H1 (cell line): ENCODE measurements around the gene MYL9. TPM values are rescaled to one million over a fixed set of nuclear protein-coding genes. Genes with fewer than 3 reads are reported as not detected.

Experiments used
- CTCF ChIA-PET: fragments of 300-600 bp; sonication (Branson Sonifier 250); formaldehyde crosslinking; loops from one replicate; lab custom pipeline; 2021; ENCODE audit not compliant: partially characterized antibody; lab: Charles Lee
- POLR2A ChIA-PET: fragments of 300-600 bp; sonication (Branson Sonifier 250); formaldehyde crosslinking; loops from one replicate; lab custom pipeline; 2021; ENCODE audit warnings: inconsistent platforms; ENCODE audit not compliant: partially characterized antibody; lab: Charles Lee
- DNase-seq, 2 experiments: peaks; one replicate each; pipeline versions ENCODE4 v3.0.0 to v3.0.0-alpha.2; 2010 to 2022; ENCODE audit warnings: low spot score in 2 of 2, low read depth in 1 of 2, mixed read lengths in 1 of 2
- FAIRE-seq: peaks from 2 replicates; lab custom pipeline; 2011; peaks lifted over from hg19 to GRCh38; lab: Jason Lieb, UNC
- H2AFZ ChIP-seq: 2 replicates; pipeline ENCODE4 v1.8.1; 2012; ENCODE audit warnings: low read length, inconsistent platforms
- H2AK5ac ChIP-seq: 2 replicates; pipeline ENCODE4 v1.6.1; 2013; ENCODE audit warnings: low read depth, low read length
- H2BK120ac ChIP-seq: replicated peaks from 2 replicates; pipeline ENCODE3; 2013; ENCODE audit warnings: low read depth, low read length, inconsistent platforms
- H2BK12ac ChIP-seq: 2 replicates; pipeline ENCODE4 v1.6.1; 2013; ENCODE audit warnings: low read depth, low read length
- H2BK15ac ChIP-seq: 2 replicates; pipeline ENCODE4 v1.6.1; 2013; ENCODE audit warnings: low read length
- H2BK20ac ChIP-seq: 2 replicates; pipeline ENCODE4 v1.6.1; 2013; ENCODE audit warnings: low read length
- H2BK5ac ChIP-seq: 2 replicates; pipeline ENCODE4 v1.6.1; 2013; ENCODE audit warnings: low read depth, low read length
- H3K14ac ChIP-seq: 2 replicates; pipeline ENCODE4 v1.6.1; 2013; ENCODE audit warnings: inconsistent platforms; ENCODE audit not compliant: insufficient read length
- H3K18ac ChIP-seq: 2 replicates; pipeline ENCODE4 v1.6.1; 2013; ENCODE audit warnings: low read length; ENCODE audit errors: extremely low read depth
- H3K23ac ChIP-seq: 2 replicates; pipeline ENCODE4 v1.6.1; 2013; ENCODE audit warnings: inconsistent platforms; ENCODE audit not compliant: insufficient read length
- H3K23me2 ChIP-seq: 2 replicates; pipeline ENCODE4 v1.6.1; 2013; ENCODE audit warnings: low read depth, low read length
- H3K27ac ChIP-seq: 2 replicates; pipeline ENCODE4 v1.6.1; 2011; ENCODE audit warnings: low read depth, low read length, inconsistent platforms
- H3K27me3 ChIP-seq, 4 experiments: replicated peaks in 1 of 4; 1 replicate in 1 of 4; 2 replicates in 3 of 4; pipeline versions ENCODE4 v1.6.1 to v1.8.1; 2011 to 2013; ENCODE audit warnings: low read length in 3 of 4, mild to moderate bottlenecking in 3 of 4, inconsistent platforms in 2 of 4, mixed read lengths in 2 of 4, moderate library complexity in 1 of 4; ENCODE audit not compliant: control insufficient read depth in 3 of 4, insufficient read depth in 3 of 4; ENCODE audit errors: extremely low read depth in 1 of 4
- H3K36me3 ChIP-seq, 4 experiments: 2 replicates each; pipeline versions ENCODE4 v1.6.1 to v1.8.1; 2011 to 2013; ENCODE audit warnings: mild to moderate bottlenecking in 4 of 4, low read length in 3 of 4, moderate library complexity in 2 of 4, control low read depth in 1 of 4, inconsistent platforms in 1 of 4; ENCODE audit not compliant: insufficient read depth in 4 of 4, control insufficient read depth in 2 of 4
- H3K4ac ChIP-seq: replicated peaks from 2 replicates; pipeline ENCODE3; 2013; ENCODE audit warnings: low read length, low read depth, mixed read lengths, inconsistent platforms; ENCODE audit not compliant: insufficient read length
- H3K4me1 ChIP-seq, 4 experiments: replicated peaks in 1 of 4; 1 replicate in 1 of 4; 2 replicates in 3 of 4; pipeline versions ENCODE4 v1.6.1 to v1.8.1; 2011 to 2013; ENCODE audit warnings: low read length in 3 of 4, inconsistent platforms in 2 of 4, mixed read lengths in 1 of 4; ENCODE audit not compliant: insufficient read depth in 4 of 4, control insufficient read depth in 3 of 4
- H3K4me2 ChIP-seq, 2 experiments: 2 replicates each; pipeline versions ENCODE4 v1.6.1 to v1.8.1; 2011 to 2013; ENCODE audit warnings: low read depth in 2 of 2, low read length in 2 of 2, control low read depth in 1 of 2, inconsistent platforms in 1 of 2, mild to moderate bottlenecking in 1 of 2; ENCODE audit not compliant: insufficient read depth in 1 of 2
- H3K4me3 ChIP-seq, 4 experiments: fragments of 200-600, 300-600 bp in 1 of 4; sonication (generic), shearing (Covaris generic), sonication (Bioruptor Twin) in 1 of 4; 2 replicates each; pipeline versions ENCODE4 v1.5.1 to v1.8.1; 2011 to 2016; ENCODE audit warnings: low read length in 4 of 4, low read depth in 3 of 4, control low read depth in 2 of 4, inconsistent platforms in 2 of 4, mild to moderate bottlenecking in 2 of 4, mixed read lengths in 1 of 4, moderate library complexity in 1 of 4; ENCODE audit not compliant: insufficient read depth in 2 of 4; ENCODE audit errors: extremely low read depth in 1 of 4
- H3K56ac ChIP-seq: replicated peaks from 2 replicates; pipeline ENCODE3; 2013; ENCODE audit warnings: low read depth, mild to moderate bottlenecking, mixed read lengths, low read length, inconsistent platforms; ENCODE audit not compliant: insufficient read length
- H3K79me1 ChIP-seq: 2 replicates; pipeline ENCODE4 v1.6.1; 2013; ENCODE audit warnings: low read depth, low read length, control low read depth
- H3K79me2 ChIP-seq, 2 experiments: 2 replicates each; pipeline versions ENCODE4 v1.6.1 to v1.8.1; 2012 to 2013; ENCODE audit warnings: low read length in 2 of 2, mild to moderate bottlenecking in 2 of 2, inconsistent platforms in 1 of 2; ENCODE audit not compliant: insufficient read depth in 2 of 2, control insufficient read depth in 1 of 2
- H3K9ac ChIP-seq, 4 experiments: replicated peaks in 1 of 4; 1 replicate in 1 of 4; 2 replicates in 3 of 4; pipeline versions ENCODE4 v1.6.1 to v1.8.1; 2011 to 2013; ENCODE audit warnings: low read depth in 3 of 4, low read length in 3 of 4, control low read depth in 2 of 4, mild to moderate bottlenecking in 2 of 4, moderate library complexity in 2 of 4, inconsistent platforms in 1 of 4; ENCODE audit errors: extremely low read depth in 1 of 4
- H3K9me3 ChIP-seq, 2 experiments: 2 replicates each; pipeline versions ENCODE4 v1.6.1 to v1.8.1; 2012 to 2013; ENCODE audit warnings: mild to moderate bottlenecking in 2 of 2, moderate library complexity in 2 of 2, control low read depth in 1 of 2, inconsistent platforms in 1 of 2, low read depth in 1 of 2, low read length in 1 of 2, mixed read lengths in 1 of 2; ENCODE audit not compliant: insufficient read depth in 2 of 2
- H4K20me1 ChIP-seq, 2 experiments: replicated peaks in 1 of 2; 2 replicates each; pipeline versions ENCODE3 to v1.8.1; 2011 to 2013; ENCODE audit warnings: inconsistent platforms in 2 of 2, low read length in 2 of 2, mild to moderate bottlenecking in 1 of 2; ENCODE audit not compliant: insufficient read depth in 2 of 2, control insufficient read depth in 1 of 2
- H4K5ac ChIP-seq: 2 replicates; pipeline ENCODE4 v1.6.1; 2013; ENCODE audit warnings: low read length, low read depth, mixed read lengths, inconsistent platforms; ENCODE audit not compliant: insufficient read length
- H4K8ac ChIP-seq: 2 replicates; pipeline ENCODE4 v1.8.0; 2013; ENCODE audit warnings: mild to moderate bottlenecking, moderate library complexity, low read length, inconsistent platforms; ENCODE audit not compliant: insufficient read depth; ENCODE audit errors: extremely low read depth
- H4K91ac ChIP-seq: replicated peaks from 2 replicates; pipeline ENCODE3; 2013; ENCODE audit warnings: low read length, mixed read lengths, inconsistent platforms; ENCODE audit not compliant: insufficient read length
- CREB1 ChIP-seq: IDR thresholded peaks from 2 replicates; pipeline ENCODE4 v1.6.1; 2012; ENCODE audit warnings: inconsistent platforms
- POLR2A ChIP-seq, 2 experiments: IDR thresholded peaks; 1 replicate in 1 of 2; 2 replicates in 1 of 2; pipeline ENCODE4 v1.6.1; 2011; ENCODE audit warnings: low read depth in 2 of 2, low read length in 2 of 2, mild to moderate bottlenecking in 2 of 2; ENCODE audit errors: control extremely low read depth in 1 of 2
- SIN3A ChIP-seq, 2 experiments: IDR thresholded peaks in 1 of 2; conservative IDR thresholded peaks in 1 of 2; 2 replicates each; pipeline ENCODE4 v1.6.1; 2011 to 2012; ENCODE audit warnings: low read length in 2 of 2, improper control_type of control experiment in 1 of 2, low read depth in 1 of 2, mild to moderate bottlenecking in 1 of 2
- WGBS, 2 experiments: shearing (Covaris generic) in 1 of 2; methylation state at CpG; one replicate each; pipeline versions ENCODE4 v1.1.6 to v1.1.7; 2013 to 2015; ENCODE audit warnings: low lambda C conversion rate in 2 of 2, mixed read lengths in 2 of 2, inconsistent platforms in 1 of 2, low coverage in 1 of 2, missing lambda C conversion rate in 1 of 2; ENCODE audit not compliant: insufficient replicate concordance in 2 of 2, insufficient coverage in 1 of 2, insufficient read length in 1 of 2; ENCODE audit errors: extremely low coverage in 1 of 2, missing lambda C conversion rate in 1 of 2; 5-methylcytosine and 5-hydroxymethylcytosine counted together
- polyA plus RNA-seq, 7 experiments: library from polyadenylated mRNA; depleted of rRNA in 3 of 7; stranded (reverse) in 5 of 7; unstranded in 2 of 7; fragments of >200 nt in 5 of 7; fragments of 200-250 nt in 2 of 7; gene quantifications; 1 replicate in 5 of 7; 2 replicates in 1 of 7; 4 replicates in 1 of 7; pipeline versions ENCODE4 v1.2.1 to v1.2.3, GENCODE V29; 2011 to 2013; ENCODE audit warnings: missing spikeins in 2 of 7, mixed read lengths in 2 of 7
- total RNA-seq: library from RNA; stranded (reverse); fragmentation: NEBNext Ultra II Directional; extraction: Animal tissue kit (Norgen Biotek cat#: 25700); gene quantifications from 2 replicates; pipeline ENCODE4 v1.2.1, GENCODE V29; 2021

Gene MYL9
- total and polyA plus RNA-seq, 2 of the 8 experiments (the other 6 are each of a cell fraction or from before 2014, with no cell fraction given), result 26.8 to 193 TPM

DNA sequence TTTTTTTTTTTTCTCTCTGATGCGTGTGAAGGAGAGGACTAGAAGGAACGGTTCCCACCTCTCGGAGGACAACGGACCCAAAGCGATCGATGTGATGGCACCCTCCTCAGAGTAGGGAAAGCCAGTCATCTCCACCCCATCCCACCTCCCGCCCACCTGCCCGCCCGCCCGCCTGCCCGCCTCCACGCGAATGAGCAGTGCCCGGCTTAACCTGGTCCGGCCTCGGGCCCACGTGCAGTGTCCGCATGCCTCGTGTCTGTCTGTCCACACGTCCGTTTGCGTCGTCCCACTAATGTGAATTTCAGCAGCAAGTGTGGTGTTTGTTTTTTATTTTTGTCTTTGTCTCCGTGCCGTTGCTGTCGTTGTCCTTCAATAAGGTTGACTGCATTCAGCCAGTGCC is 42.1 kb upstream of the MYL9 start:
- H3K27me3 ChIP-seq, result no peaks in the 10 kb centered on the region; a peak in 1 of 7 replicates
- H2AK5ac ChIP-seq, result no peak overlapping the region
- no peak overlapping the region; the same call in 1 of the 2 replicates for H4K8ac ChIP-seq
- H3K4ac ChIP-seq, result no peak overlapping the region
- FAIRE-seq (no peak), DNase-seq (no peak)
- H4K91ac ChIP-seq, result no peak overlapping the region
- H3K23me2 ChIP-seq, result no peaks in the 10 kb centered on the region
- H3K9ac ChIP-seq, result no peak overlapping the region
- H3K36me3 ChIP-seq, result peaks cover 18 to 44% (median 30%) of the 10 kb centered on the region in 4 experiments; a peak in 7 of 8 replicates
- no peaks in the 10 kb centered on the region for H3K9me3 ChIP-seq
- no peak overlapping the region for H2BK12ac ChIP-seq
- H3K4me1 ChIP-seq, result no peaks in the 10 kb centered on the region
- no peak overlapping the region for H2AFZ ChIP-seq
- no peak overlapping the region for H3K14ac ChIP-seq
- peaks cover 10 to 17% of the 10 kb centered on the region in 2 experiments for H4K20me1 ChIP-seq
- no peak overlapping the region for H2BK20ac ChIP-seq
- no peak overlapping the region for H3K4me3 ChIP-seq
- H2BK5ac ChIP-seq, result no peak overlapping the region
- H2BK120ac ChIP-seq, result no peak overlapping the region
- no peak overlapping the region for H3K18ac ChIP-seq
- WGBS, 2 experiments, result 98% methylated on average over 16 of the region's 26 CpGs; no CpG with 5 or more reads in 1 of the 2 experiments
- H3K79me1 ChIP-seq, result peaks cover 4% of the 10 kb centered on the region; the same call in 1 of the 2 replicates
- POLR2A ChIA-PET, result no interaction called here
- no peak overlapping the region for H3K27ac ChIP-seq
- CTCF ChIA-PET, result interaction anchor here (1.4 kb wide), 1 partner anchor 58 kb away, joined by 3 read pairs; no protein-coding TSS in a partner anchor
- H3K23ac ChIP-seq, result no peak overlapping the region
- H3K4me2 ChIP-seq, result no peak overlapping the region
- no peak overlapping the region for H3K56ac ChIP-seq
- no peak overlapping the region for H4K5ac ChIP-seq
- no peak overlapping the region for H2BK15ac ChIP-seq
- H3K79me2 ChIP-seq, result peaks cover 0 to 3% of the 10 kb centered on the region in 2 experiments; a peak in 2 of 4 replicates
- no peak for TF ChIP-seq CREB1
- no peak for TF ChIP-seq SIN3A (conservative IDR thresholded peaks at IDR 0.05 in 1 of 2, IDR thresholded peaks at IDR 0.05 in 1 of 2; ENCODE audit: low read depth in 1 of 2, low read length in 2 of 2)
- no peak for TF ChIP-seq POLR2A (IDR thresholded peaks at IDR 0.05; ENCODE audit: control extremely low read depth in 1 of 2, low read depth in 2 of 2, low read length in 2 of 2)
